ENCODE data around the gene TBATA.

TBATA gene

GRCh38 chr10:70809011-70809611 is 23.9 kb upstream of the TBATA start:
- DNase-seq (ENCODE audit: low spot score) = no peak

- no peak for DNase-seq (ENCODE audit: low spot score)
Observed at GRCh38 chr10:70807556-70807955, 22.4 kb upstream of the TBATA start.

- DNase-seq (ENCODE audit: low spot score) = no peak
Observed at GRCh38 chr10:70806841-70807240, 21.7 kb upstream of the TBATA start.

DNA sequence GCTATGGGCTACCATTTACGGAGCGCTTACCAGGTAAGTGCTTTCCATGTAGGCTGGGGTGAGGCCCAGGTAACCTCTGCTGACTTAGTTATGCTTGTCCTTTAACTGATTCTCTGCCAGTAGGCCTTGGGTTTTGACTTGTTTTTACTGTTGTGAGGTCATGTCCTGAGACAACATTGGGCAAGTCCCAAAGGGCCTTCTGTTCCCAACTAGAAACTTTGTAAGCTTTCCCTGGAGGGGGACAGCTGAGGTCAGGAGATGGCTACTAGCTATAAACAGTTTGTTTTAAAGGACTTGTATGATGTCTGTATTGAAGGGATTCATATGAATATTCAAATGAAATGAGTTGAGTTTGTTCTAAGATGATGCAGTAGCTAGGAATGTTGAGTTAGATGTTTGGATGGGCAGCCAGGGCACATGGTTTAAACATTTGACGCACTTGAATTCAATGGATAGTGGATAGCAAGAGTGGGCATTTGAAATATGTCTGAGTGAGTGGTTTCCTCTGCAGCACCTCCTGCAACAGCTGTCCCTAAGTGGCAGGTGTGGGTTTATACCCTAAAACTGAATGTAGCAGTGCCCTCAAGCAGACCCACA is 20.5 kb upstream of the TBATA start:
- DNase-seq (ENCODE audit: low spot score) = no peak

- DNase-seq (ENCODE audit: low spot score) = no peak
Observed at GRCh38 chr10:70804421-70804808, 19.2 kb upstream of the TBATA start.

GRCh38 chr10:70803775-70804420 is 18.7 kb upstream of the TBATA start:
- no peak for DNase-seq (ENCODE audit: low spot score)

- DNase-seq (ENCODE audit: low spot score) = no peak
Observed at GRCh38 chr10:70801854-70802253, 16.7 kb upstream of the TBATA start.

DNA sequence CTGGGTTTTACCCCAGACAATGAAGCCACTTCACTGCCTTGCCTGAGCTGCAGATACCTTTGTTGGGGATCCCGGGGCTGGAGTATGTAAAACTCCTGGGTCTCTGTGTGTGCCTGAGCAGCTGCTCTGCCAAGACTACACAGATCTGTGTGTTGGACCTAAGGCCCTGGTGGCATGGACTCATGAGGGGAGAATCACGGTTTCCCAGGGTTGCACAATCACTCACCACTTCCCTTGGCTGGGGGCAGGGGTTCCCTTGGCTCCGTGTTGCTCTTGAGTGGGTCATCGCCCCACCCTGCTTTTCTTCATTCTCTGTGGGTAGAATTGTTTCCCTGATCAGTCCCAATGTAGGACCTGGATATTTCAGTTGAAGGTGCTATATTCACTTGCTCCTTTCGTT is 13.9 kb upstream of the TBATA start:
- no peak for DNase-seq (ENCODE audit: low spot score)

DNA sequence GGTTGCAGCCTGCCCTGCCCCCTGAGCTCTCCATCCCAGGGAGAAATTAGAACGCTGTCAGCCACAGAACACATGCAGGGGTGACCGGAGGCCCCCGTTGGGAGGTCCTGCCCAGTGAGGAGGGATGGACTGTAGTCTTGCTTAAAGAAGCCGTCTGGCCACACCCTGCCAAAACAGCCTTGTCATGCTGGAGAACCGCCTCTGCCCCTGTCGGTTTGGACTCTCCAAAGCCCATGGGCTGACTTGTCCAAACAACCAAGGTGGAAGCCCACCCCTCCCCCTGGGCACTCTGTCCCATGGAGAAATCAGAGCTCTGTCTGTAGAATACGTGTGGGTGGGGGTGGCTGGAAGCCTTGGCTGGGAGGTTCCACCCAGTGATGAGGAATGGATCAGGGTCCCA is 12.7 kb upstream of the TBATA start:
- no peak for DNase-seq (ENCODE audit: low spot score)

DNA sequence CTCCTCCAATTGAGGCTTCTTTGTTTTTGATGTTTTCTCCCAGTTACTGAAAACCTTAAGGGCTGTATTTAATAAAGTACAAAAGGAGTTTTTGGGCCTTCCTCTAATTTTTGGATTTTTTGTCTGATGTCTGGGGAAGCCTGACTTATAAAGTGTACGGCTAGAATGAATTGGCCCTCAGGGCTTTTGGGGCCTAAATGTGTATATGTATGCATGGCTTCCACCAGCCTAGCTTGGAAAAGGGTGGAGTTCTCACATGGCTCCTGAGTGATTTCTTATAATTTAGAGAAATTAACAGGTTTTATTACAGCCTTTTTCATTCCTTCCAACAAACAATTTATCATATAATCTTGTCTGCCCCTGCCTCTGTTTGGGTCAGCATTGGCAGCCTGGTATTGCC is 10.4 kb upstream of the TBATA start:
- DNase-seq (ENCODE audit: low spot score) = no peak

GRCh38 chr10:70791386-70792039 is 6.3 kb upstream of the TBATA start:
- DNase-seq (ENCODE audit: low spot score) = no peak

GRCh38 chr10:70786799-70787415 is 1.7 kb upstream of the TBATA start:
- no peak for DNase-seq (ENCODE audit: low spot score)

GRCh38 chr10:70784471-70784870 is 706 bp downstream of the TBATA start:
- DNase-seq (ENCODE audit: low spot score) = no peak

DNA sequence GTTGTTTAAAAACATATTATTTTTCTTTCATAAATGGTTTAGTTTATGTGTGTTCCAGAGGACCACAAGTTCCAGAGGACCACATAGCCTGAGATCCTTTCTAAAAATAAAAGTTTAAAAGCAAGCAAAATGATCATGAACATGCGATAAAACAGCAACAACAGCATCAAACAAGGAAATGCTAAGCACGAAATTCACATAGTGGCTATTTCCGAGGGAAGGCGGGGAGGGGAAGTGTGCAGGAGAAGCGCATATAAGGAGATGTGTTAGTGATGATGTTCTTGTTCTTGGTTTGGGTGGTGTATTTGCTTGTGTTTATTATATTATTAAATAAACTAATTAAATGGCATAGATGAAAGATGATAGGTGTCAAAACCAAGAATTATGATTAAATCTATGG is 1.2 kb downstream of the TBATA start:
- no peak for DNase-seq (ENCODE audit: low spot score)

- DNase-seq (ENCODE audit: low spot score) = no peak
Observed at GRCh38 chr10:70782746-70783680, 2.2 kb downstream of the TBATA start.

DNA sequence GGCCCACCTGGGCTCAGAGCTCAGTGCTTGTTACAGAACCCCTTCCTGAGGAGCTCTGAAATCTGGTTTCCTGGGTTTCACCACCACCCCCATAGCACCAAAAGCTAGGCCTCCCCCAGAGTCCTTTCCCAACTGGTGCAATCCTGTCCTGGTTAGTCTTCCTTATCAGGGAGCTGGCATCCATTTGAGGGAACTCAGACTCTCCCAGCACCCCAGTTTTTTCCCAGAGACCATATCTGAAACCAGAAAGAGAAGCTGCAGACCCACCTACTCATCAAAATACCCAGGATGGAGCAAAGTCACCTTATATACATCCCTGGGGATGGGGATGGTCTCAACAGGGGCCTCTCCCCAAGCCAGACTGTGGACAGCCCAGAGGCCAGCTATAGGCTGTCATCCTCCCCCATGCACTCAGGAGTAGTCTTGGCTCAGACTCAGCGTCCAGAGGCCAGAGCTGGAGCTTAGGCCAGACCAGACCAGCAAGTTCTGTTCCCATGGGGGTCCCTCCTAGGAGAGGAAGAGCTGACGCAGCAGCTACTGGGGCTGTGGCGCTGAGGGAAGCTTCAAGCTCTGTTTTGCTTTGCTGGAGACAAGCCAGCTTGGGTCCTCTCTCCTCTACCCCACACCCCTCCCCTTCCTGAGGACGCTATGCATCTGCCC is 3.0 kb downstream of the TBATA start:
- no peak for DNase-seq (ENCODE audit: low spot score)

DNA sequence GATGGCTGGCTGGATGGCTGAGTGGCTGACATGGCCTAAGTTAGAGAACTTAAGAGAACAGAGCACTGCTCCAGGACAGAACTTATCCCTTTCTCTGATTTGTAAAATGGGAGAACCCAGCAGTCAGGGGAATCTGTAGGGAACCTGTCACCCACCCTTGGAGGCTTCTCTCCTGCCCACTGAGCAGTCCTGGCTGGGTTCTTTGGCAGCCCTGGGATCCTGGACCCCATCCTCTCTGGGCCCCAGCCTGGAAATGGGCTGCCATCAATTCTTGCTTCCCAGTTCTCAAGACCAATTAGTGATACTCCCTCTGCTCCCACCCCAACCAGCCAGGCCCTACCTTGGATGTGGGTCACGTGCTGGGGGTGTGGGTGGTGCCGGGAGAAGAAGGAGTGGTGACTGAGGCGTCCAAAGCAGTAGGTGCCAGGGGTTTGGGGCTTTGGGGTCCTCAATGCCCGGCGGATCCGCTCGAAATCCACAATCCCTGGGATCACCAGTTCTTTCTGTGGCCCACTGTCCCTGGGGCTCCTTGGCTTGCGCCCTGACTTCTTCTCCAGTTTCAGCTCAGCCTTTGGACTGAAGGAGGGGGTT is 3.6 kb downstream of the TBATA start:
- no peak for DNase-seq (ENCODE audit: low spot score)

GRCh38 chr10:70780772-70781171 is 4.4 kb downstream of the TBATA start:
- DNase-seq (ENCODE audit: low spot score) = no peak

GRCh38 chr10:70780370-70780760 is 4.8 kb downstream of the TBATA start:
- no peak for DNase-seq (ENCODE audit: low spot score)

GRCh38 chr10:70779511-70780369 is 5.4 kb downstream of the TBATA start:
- DNase-seq (ENCODE audit: low spot score) = no peak
